Esophagus muscularis mucosa (tissue), 4 donors: ENCODE results near the gene SELENOT. TPM values are rescaled to one million over a fixed set of nuclear protein-coding genes. Genes with fewer than 3 reads are reported as not detected.

ENCODE experiments used
- DNase-seq: peaks from one replicate; pipeline ENCODE4 v3.0.0-alpha.2; 2017; ENCODE audit errors: extremely low spot score
- H3K27ac ChIP-seq, 4 donors: fragments of 200-600 bp; sonication (generic); replicated peaks in 1 of 4; 1 replicate in 3 of 4; 2 replicates in 1 of 4; pipeline ENCODE4 v1.5.1; 2016 to 2019; ENCODE audit warnings: mild to moderate bottlenecking in 1 of 4
- H3K27me3 ChIP-seq, 4 donors: fragments of 200-600 bp; sonication (generic); one replicate each; pipeline versions ENCODE4 v1.5.1 to v1.6.0; 2016 to 2019
- H3K36me3 ChIP-seq, 4 donors: fragments of 200-600 bp; sonication (generic); one replicate each; pipeline ENCODE4 v1.5.1; 2016 to 2019
- H3K4me1 ChIP-seq, 4 donors: fragments of 200-600 bp; sonication (generic); one replicate each; pipeline ENCODE4 v1.5.1; 2016 to 2019
- H3K4me3 ChIP-seq, 4 donors: fragments of 200-600 bp; sonication (generic); 1 replicate in 2 of 4; 2 replicates in 2 of 4; pipeline ENCODE4 v1.5.1; 2016 to 2019; ENCODE audit warnings: mild to moderate bottlenecking in 4 of 4, moderate library complexity in 1 of 4
- H3K9me3 ChIP-seq, 4 donors: fragments of 200-600 bp; sonication (generic); 1 replicate in 3 of 4; 2 replicates in 1 of 4; pipeline ENCODE4 v1.5.1; 2016 to 2019
- CTCF ChIP-seq, 3 experiments: fragments of 200-600 bp in 2 of 3; fragments of 450-650 bp in 1 of 3; sonication (generic) in 2 of 3; IDR thresholded peaks; one replicate each; pipeline ENCODE4 v1.5.1; 2017 to 2019; ENCODE audit warnings: antibody characterized with exemption in 3 of 3, mild to moderate bottlenecking in 2 of 3, moderate library complexity in 1 of 3
- EP300 ChIP-seq: sonication (generic); formaldehyde crosslinking; IDR thresholded peaks from one replicate; pipeline ENCODE4 v1.6.1; 2017; ENCODE audit warnings: antibody characterized with exemption
- POLR2A ChIP-seq: fragments of 450-650 bp; IDR thresholded peaks from one replicate; pipeline ENCODE4 v1.6.1; 2017; ENCODE audit warnings: antibody characterized with exemption, moderate library complexity, mild to moderate bottlenecking, low read depth
- POLR2AphosphoS5 ChIP-seq, 2 donors: sonication (generic); formaldehyde crosslinking; IDR thresholded peaks; one replicate each; pipeline ENCODE4 v1.6.1; 2017; ENCODE audit warnings: antibody characterized with exemption in 2 of 2
- WGBS: methylation state at CpG from one replicate; pipeline ENCODE4 v1.1.5; 2018; 5-methylcytosine and 5-hydroxymethylcytosine counted together
- intact Hi-C: fragments of 100-400 bp; cut with DNase I; formaldehyde crosslinking; loops from one replicate; pipeline ENCODE4 v1.15.1; 2023
- total RNA-seq, 4 donors: library from RNA; depleted of rRNA; stranded (reverse); fragments of >200 nt; gene quantifications; one replicate each; pipeline versions ENCODE4 v1.1.0 to v1.2.1, GENCODE V29; 2016

Gene SELENOT
- total RNA-seq, 4 donors from 2014 or later = 34.5 to 124 (median 67.5) TPM

GRCh38 chr3:150611666-150612065 lies 8.5 kb downstream of the SELENOT start:
- TF ChIP-seq EP300 = no peak
- no peak for TF ChIP-seq POLR2AphosphoS5 (IDR thresholded peaks at IDR 0.05)
- no peak for TF ChIP-seq CTCF (IDR thresholded peaks at IDR 0.05)
- no peak for TF ChIP-seq POLR2A
- peaks cover 26 to 60% (median 57%) of the 10 kb centered on the region in 4 donors for H3K4me1 ChIP-seq
- WGBS = 98% methylated on average over 25 of the region's 34 CpGs
- H3K27ac ChIP-seq = no peak overlapping the region
- no peaks in the 10 kb centered on the region for H3K27me3 ChIP-seq
- peaks cover 0 to 13% (median 11%) of the 10 kb centered on the region in 4 donors for H3K36me3 ChIP-seq
- intact Hi-C loops = no loop called here
- H3K9me3 ChIP-seq = no peaks in the 10 kb centered on the region
- no peak for DNase-seq
- no peak overlapping the region for H3K4me3 ChIP-seq

GRCh38 chr3:150612494-150612893 lies 9.4 kb downstream of the SELENOT start:
- Histone ChIP-seq H3K4me3 (no peak overlapping the region), H3K27ac (no peak overlapping the region), H3K27me3 (no peaks in the 10 kb centered on the region), H3K36me3 (peaks cover 0 to 15% (median 10%) of the 10 kb centered on the region in 4 donors), H3K9me3 (no peaks in the 10 kb centered on the region), H3K4me1 (peaks cover 24 to 57% (median 50%) of the 10 kb centered on the region in 4 donors)
- no peak for DNase-seq
- TF ChIP-seq POLR2A (no peak), POLR2AphosphoS5 (IDR thresholded peaks at IDR 0.05) (no peak), EP300 (no peak), CTCF (IDR thresholded peaks at IDR 0.05) (no peak)
- WGBS = 91% methylated on average over 1 of the region's 1 CpG
- intact Hi-C loops = no loop called here

- Histone ChIP-seq H3K27me3 (no peaks in the 10 kb centered on the region), H3K27ac (no peak overlapping the region), H3K4me3 (no peak overlapping the region), H3K36me3 (peaks cover 0 to 15% (median 10%) of the 10 kb centered on the region in 4 donors), H3K4me1 (peaks cover 21 to 54% (median 44%) of the 10 kb centered on the region in 4 donors), H3K9me3 (no peaks in the 10 kb centered on the region)
- TF ChIP-seq POLR2A (no peak), CTCF (IDR thresholded peaks at IDR 0.05) (no peak), EP300 (no peak), POLR2AphosphoS5 (IDR thresholded peaks at IDR 0.05) (no peak)
- no peak for DNase-seq
- 96% methylated on average over 2 of the region's 2 CpGs for WGBS
- intact Hi-C loops = no loop called here
Measured at GRCh38 chr3:150613034-150613433, 9.9 kb downstream of the SELENOT start.

- H3K27me3 ChIP-seq = no peaks in the 10 kb centered on the region
- DNase-seq = no peak
- no peaks in the 10 kb centered on the region for H3K9me3 ChIP-seq
- intact Hi-C loops = no loop called here
- 87% methylated on average over 2 of the region's 2 CpGs for WGBS
- H3K4me1 ChIP-seq = peaks cover 18 to 47% (median 40%) of the 10 kb centered on the region in 4 donors
- TF ChIP-seq POLR2A (no peak), POLR2AphosphoS5 (IDR thresholded peaks at IDR 0.05) (no peak), CTCF (IDR thresholded peaks at IDR 0.05) (no peak), EP300 (no peak)
- no peak overlapping the region for H3K27ac ChIP-seq
- no peak overlapping the region for H3K4me3 ChIP-seq
- peaks cover 0 to 20% (median 12%) of the 10 kb centered on the region in 4 donors for H3K36me3 ChIP-seq
Measured at GRCh38 chr3:150613709-150614480, 10.8 kb downstream of the SELENOT start.
